GM12891 (cell line): ENCODE results near the gene CABLES2.

Experiments
- POLR2A ChIP-seq: IDR thresholded peaks from 2 replicates; pipeline ENCODE4 v1.6.1; 2011; ENCODE audit warnings: low read depth, low read length, control low read depth
- POLR2AphosphoS5 ChIP-seq: IDR thresholded peaks from 2 replicates; pipeline ENCODE4 v1.6.1; 2011; ENCODE audit warnings: low read depth, low read length, control low read depth
- POU2F2 ChIP-seq: IDR thresholded peaks from 2 replicates; pipeline ENCODE4 v1.6.1; 2011; ENCODE audit warnings: low read depth, mild to moderate bottlenecking, control low read depth, low read length, moderate library complexity
- SPI1 ChIP-seq: IDR thresholded peaks from 2 replicates; pipeline ENCODE4 v1.6.1; 2011; ENCODE audit warnings: low read depth, low read length, control low read depth
- TAF1 ChIP-seq: IDR thresholded peaks from 2 replicates; pipeline ENCODE4 v1.6.1; 2011; ENCODE audit warnings: low read depth, low read length, control low read depth

DNA sequence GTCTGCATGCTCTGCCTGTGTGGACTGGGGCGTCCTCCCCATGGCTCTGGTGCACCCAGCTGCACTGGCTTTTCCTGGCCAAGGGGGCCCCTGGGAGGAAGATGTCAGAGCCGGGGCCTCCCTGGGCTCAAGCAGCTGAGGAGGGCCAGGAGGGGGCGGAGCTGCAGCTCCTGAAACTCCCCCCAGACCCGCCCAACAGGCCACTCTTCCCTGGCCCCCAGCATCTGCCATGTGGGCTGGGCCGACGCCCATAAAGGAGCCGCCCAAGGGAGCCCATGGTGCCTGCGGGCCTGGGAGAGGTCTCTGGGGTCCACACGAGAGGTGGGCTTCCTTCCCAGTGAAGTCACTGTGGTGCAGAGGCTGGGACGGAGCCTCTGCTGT, 16.2 kb upstream of the CABLES2 start:
- TF ChIP-seq POLR2A (no peak), POLR2AphosphoS5 (no peak), TAF1 (no peak), SPI1 (no peak), POU2F2 (no peak)
